AG04450 (cell line): Measurements from ENCODE around the gene NINL. TPM values are rescaled to one million over a fixed set of nuclear protein-coding genes. Genes with fewer than 3 reads are reported as not detected.

Experiments
- CTCF ChIA-PET: fragments of 300-600, 350-600 bp; formaldehyde crosslinking; extraction: SDS; loops from one replicate; lab custom pipeline; 2022; ENCODE audit warnings: antibody characterized with exemption, inconsistent platforms; lab: Charles Lee
- POLR2A ChIA-PET: fragments of 350-600 bp; formaldehyde crosslinking; extraction: SDS; loops from one replicate; lab custom pipeline; 2021; ENCODE audit warnings: antibody characterized with exemption, inconsistent platforms; lab: Yijun Ruan, JAX
- DNase-seq: peaks from one replicate; pipeline ENCODE4 v3.0.0-alpha.2; 2011; ENCODE audit warnings: low read depth, low spot score
- H3K27ac ChIP-seq: one replicate; pipeline ENCODE4 v1.5.1; 2012; ENCODE audit warnings: low read depth, low read length, control low read depth
- H3K27me3 ChIP-seq: one replicate; pipeline ENCODE4 v1.6.0; 2012; ENCODE audit warnings: low read length; ENCODE audit not compliant: control insufficient read depth, insufficient read depth
- H3K4me3 ChIP-seq: 2 replicates; pipeline ENCODE4 v1.5.1; 2011; ENCODE audit warnings: mild to moderate bottlenecking, low read depth, low read length, control low read depth
- H3K9me3 ChIP-seq: 2 replicates; pipeline ENCODE4 v1.5.1; 2012; ENCODE audit warnings: low read length; ENCODE audit not compliant: control insufficient read depth, insufficient read depth
- CTCF ChIP-seq: IDR thresholded peaks from 2 replicates; pipeline ENCODE4 v1.5.1; 2011; ENCODE audit warnings: low read depth, low read length, control low read depth, inconsistent platforms
- polyA plus RNA-seq: library from polyadenylated mRNA; depleted of rRNA; stranded (reverse); fragments of >200 nt; gene quantifications from 2 replicates; pipeline ENCODE4 v1.2.3, GENCODE V29; 2011

NINL gene
- polyA plus RNA-seq, 1 experiment, result 10.4 TPM

GRCh38 chr20:25548613-25549086, 36.7 kb downstream of the NINL start:
- no peak overlapping the region for H3K27ac ChIP-seq
- ChIA-PET CTCF (interaction anchor here (0.9 to 1.4 kb wide), 2 partner anchors 8 to 15 kb away, joined by 3 to 8 read pairs; no protein-coding TSS in a partner anchor), POLR2A (no interaction called here)
- H3K4me3 ChIP-seq, result no peak overlapping the region
- no peak for TF ChIP-seq CTCF
- no peaks in the 10 kb centered on the region for H3K9me3 ChIP-seq
- H3K27me3 ChIP-seq, result no peaks in the 10 kb centered on the region
- DNase-seq, result no peak

GRCh38 chr20:25547999-25548398, 37.3 kb downstream of the NINL start:
- CTCF ChIA-PET, result no interaction called here
- DNase-seq, result no peak
- no peak overlapping the region for H3K4me3 ChIP-seq
- POLR2A ChIA-PET, result no interaction called here
- no peak for TF ChIP-seq CTCF
- no peaks in the 10 kb centered on the region for H3K27me3 ChIP-seq
- H3K9me3 ChIP-seq, result no peaks in the 10 kb centered on the region
- H3K27ac ChIP-seq, result no peak overlapping the region

GRCh38 chr20:25547063-25547462, 38.3 kb downstream of the NINL start:
- Histone ChIP-seq H3K27ac (no peak overlapping the region), H3K27me3 (no peaks in the 10 kb centered on the region), H3K4me3 (no peak overlapping the region), H3K9me3 (no peaks in the 10 kb centered on the region)
- ChIA-PET POLR2A (no interaction called here), CTCF (no interaction called here)
- TF ChIP-seq CTCF, result no peak
- no peak for DNase-seq

GRCh38 chr20:25546048-25546447, 39.3 kb downstream of the NINL start:
- CTCF ChIA-PET, result no interaction called here
- POLR2A ChIA-PET, result no interaction called here
- H3K27ac ChIP-seq, result no peak overlapping the region

GRCh38 chr20:25545171-25545570, 40.2 kb downstream of the NINL start:
- H3K4me3 ChIP-seq, result no peak overlapping the region
- no peaks in the 10 kb centered on the region for H3K9me3 ChIP-seq
- no peak for DNase-seq
- TF ChIP-seq CTCF, result no peak
- H3K27ac ChIP-seq, result no peak overlapping the region
- ChIA-PET CTCF (no interaction called here), POLR2A (interaction anchor here (1.5 kb wide), 1 partner anchor 19 kb away, joined by 3 read pairs; no protein-coding TSS in a partner anchor)
- H3K27me3 ChIP-seq, result no peaks in the 10 kb centered on the region

More at GRCh38 chr20:25546048-25546447, 39.3 kb downstream of the NINL start:
- no peak for DNase-seq
- Histone ChIP-seq H3K9me3 (no peaks in the 10 kb centered on the region), H3K27me3 (no peaks in the 10 kb centered on the region), H3K4me3 (no peak overlapping the region)
- no peak for TF ChIP-seq CTCF
